ENCODE results near the gene HDAC4.

HDAC4 gene

DNA sequence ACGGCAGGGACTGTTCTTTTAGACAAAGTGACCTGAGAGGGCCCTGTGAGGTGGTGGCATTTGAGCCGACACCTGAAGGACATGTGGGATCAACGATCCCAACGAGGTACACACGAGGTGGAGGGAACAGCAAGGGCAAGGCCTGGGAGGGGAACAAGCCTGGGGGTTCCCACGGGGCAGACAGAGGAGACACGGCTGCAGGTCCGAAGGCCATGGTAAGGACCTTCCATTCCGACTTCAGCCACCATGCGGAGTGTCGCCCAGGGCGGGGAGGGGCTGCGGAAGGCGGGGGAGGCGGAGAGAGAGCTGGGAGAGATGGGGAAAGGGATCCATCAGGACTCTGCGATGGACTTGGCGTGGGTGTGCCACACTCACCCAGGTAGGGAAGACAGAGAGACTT is 151.8 kb downstream of the HDAC4 start:
- H3K9me2 ChIP-seq (ENCODE audit: low read depth, low read length), result no peaks in the 10 kb centered on the region
- peaks cover 11% of the 10 kb centered on the region for H3K4me1 ChIP-seq (ENCODE audit: insufficient read depth, low read length, severe bottlenecking)
- no peaks in the 10 kb centered on the region for H3F3A ChIP-seq (ENCODE audit: insufficient read depth, low read length)
- no peaks in the 10 kb centered on the region for H3K36me3 ChIP-seq (ENCODE audit: insufficient read depth, low read length)
- no peak overlapping the region for H3K4me3 ChIP-seq (ENCODE audit: low read depth, low read length, poor library complexity, severe bottlenecking)
- H3K79me2 ChIP-seq (ENCODE audit: insufficient read depth, low read length), result no peaks in the 10 kb centered on the region
- TF ChIP-seq, protein P1, sequence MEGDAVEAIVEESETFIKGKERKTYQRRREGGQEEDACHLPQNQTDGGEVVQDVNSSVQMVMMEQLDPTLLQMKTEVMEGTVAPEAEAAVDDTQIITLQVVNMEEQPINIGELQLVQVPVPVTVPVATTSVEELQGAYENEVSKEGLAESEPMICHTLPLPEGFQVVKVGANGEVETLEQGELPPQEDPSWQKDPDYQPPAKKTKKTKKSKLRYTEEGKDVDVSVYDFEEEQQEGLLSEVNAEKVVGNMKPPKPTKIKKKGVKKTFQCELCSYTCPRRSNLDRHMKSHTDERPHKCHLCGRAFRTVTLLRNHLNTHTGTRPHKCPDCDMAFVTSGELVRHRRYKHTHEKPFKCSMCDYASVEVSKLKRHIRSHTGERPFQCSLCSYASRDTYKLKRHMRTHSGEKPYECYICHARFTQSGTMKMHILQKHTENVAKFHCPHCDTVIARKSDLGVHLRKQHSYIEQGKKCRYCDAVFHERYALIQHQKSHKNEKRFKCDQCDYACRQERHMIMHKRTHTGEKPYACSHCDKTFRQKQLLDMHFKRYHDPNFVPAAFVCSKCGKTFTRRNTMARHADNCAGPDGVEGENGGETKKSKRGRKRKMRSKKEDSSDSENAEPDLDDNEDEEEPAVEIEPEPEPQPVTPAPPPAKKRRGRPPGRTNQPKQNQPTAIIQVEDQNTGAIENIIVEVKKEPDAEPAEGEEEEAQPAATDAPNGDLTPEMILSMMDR (IDR thresholded peaks at IDR 0.05; ENCODE audit: low read length), result no peak
- TF ChIP-seq EZH2 (IDR thresholded peaks at IDR 0.05; ENCODE audit: borderline replicate concordance, low read length), result no peak
- H3K9me3 ChIP-seq (ENCODE audit: low read length), result no peaks in the 10 kb centered on the region
- H3K9ac ChIP-seq (ENCODE audit: low read length), result no peak overlapping the region
- no peak overlapping the region for H3K27ac ChIP-seq (ENCODE audit: low read depth, low read length, poor library complexity, severe bottlenecking)
- no peaks in the 10 kb centered on the region for H4K20me1 ChIP-seq (ENCODE audit: insufficient read depth, low read length)
- no peak overlapping the region for H2AFZ ChIP-seq (ENCODE audit: low read length)
- no peak overlapping the region for H3K4me2 ChIP-seq (ENCODE audit: low read length)
- H3K27me3 ChIP-seq (ENCODE audit: insufficient read depth, low read length), result 0 out of 2 replicates have a peak, but pooled peaks cover 3% of the 10 kb centered on the region

GRCh38 chr2:239247401-239248245 is 153.2 kb downstream of the HDAC4 start:
- no peaks in the 10 kb centered on the region for H3K79me2 ChIP-seq (ENCODE audit: insufficient read depth, low read length)
- H3K4me3 ChIP-seq (ENCODE audit: low read depth, low read length, poor library complexity, severe bottlenecking), result no peak overlapping the region
- no peaks in the 10 kb centered on the region for H3K9me2 ChIP-seq (ENCODE audit: low read depth, low read length)
- TF ChIP-seq, protein P1 (IDR thresholded peaks at IDR 0.05; ENCODE audit: low read length), result no peak
- no peak for TF ChIP-seq EZH2 (IDR thresholded peaks at IDR 0.05; ENCODE audit: borderline replicate concordance, low read length)
- no peaks in the 10 kb centered on the region for H3K4me1 ChIP-seq (ENCODE audit: insufficient read depth, low read length, severe bottlenecking)
- no peak overlapping the region for H3K9ac ChIP-seq (ENCODE audit: low read length)
- no peaks in the 10 kb centered on the region for H3F3A ChIP-seq (ENCODE audit: insufficient read depth, low read length)
- H3K27ac ChIP-seq (ENCODE audit: low read depth, low read length, poor library complexity, severe bottlenecking), result no peak overlapping the region
- no peak overlapping the region for H3K4me2 ChIP-seq (ENCODE audit: low read length)
- H3K9me3 ChIP-seq (ENCODE audit: low read length), result no peaks in the 10 kb centered on the region
- H2AFZ ChIP-seq (ENCODE audit: low read length), result no peak overlapping the region
- H3K27me3 ChIP-seq (ENCODE audit: insufficient read depth, low read length), result 0 out of 2 replicates have a peak, but pooled peaks cover 6% of the 10 kb centered on the region
- H3K36me3 ChIP-seq (ENCODE audit: insufficient read depth, low read length), result no peaks in the 10 kb centered on the region
- H4K20me1 ChIP-seq (ENCODE audit: insufficient read depth, low read length), result no peaks in the 10 kb centered on the region

DNA sequence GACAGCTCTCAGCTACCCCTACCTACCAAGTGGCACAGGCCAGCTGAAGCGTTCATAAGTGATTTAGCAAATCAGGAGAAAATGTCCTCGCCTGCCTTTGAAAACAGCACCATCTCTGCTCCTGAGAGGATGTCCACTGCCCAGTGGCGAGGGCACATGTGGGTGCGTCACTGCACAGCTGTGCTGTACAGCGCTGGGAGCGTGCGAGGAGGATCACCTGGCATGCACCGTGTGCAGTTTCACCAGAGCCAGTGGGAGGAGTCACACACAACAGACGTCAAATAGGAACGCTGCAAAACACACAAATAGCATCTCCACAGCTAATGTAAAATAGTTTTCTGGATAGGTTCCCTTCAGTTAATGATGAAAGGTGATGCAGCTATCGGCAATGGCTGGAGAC is 154.1 kb downstream of the HDAC4 start:
- H3K27ac ChIP-seq (ENCODE audit: low read depth, low read length, poor library complexity, severe bottlenecking), result no peak overlapping the region
- TF ChIP-seq, protein P1 (IDR thresholded peaks at IDR 0.05; ENCODE audit: low read length), result no peak
- TF ChIP-seq EZH2 (IDR thresholded peaks at IDR 0.05; ENCODE audit: borderline replicate concordance, low read length), result no peak
- H3K9me3 ChIP-seq (ENCODE audit: low read length), result no peaks in the 10 kb centered on the region
- H3F3A ChIP-seq (ENCODE audit: insufficient read depth, low read length), result no peaks in the 10 kb centered on the region
- H4K20me1 ChIP-seq (ENCODE audit: insufficient read depth, low read length), result no peaks in the 10 kb centered on the region
- H3K9me2 ChIP-seq (ENCODE audit: low read depth, low read length), result no peaks in the 10 kb centered on the region
- H3K9ac ChIP-seq (ENCODE audit: low read length), result no peak overlapping the region
- no peaks in the 10 kb centered on the region for H3K4me1 ChIP-seq (ENCODE audit: insufficient read depth, low read length, severe bottlenecking)
- H3K4me3 ChIP-seq (ENCODE audit: low read depth, low read length, poor library complexity, severe bottlenecking), result no peak overlapping the region
- H3K36me3 ChIP-seq (ENCODE audit: insufficient read depth, low read length), result no peaks in the 10 kb centered on the region
- H3K27me3 ChIP-seq (ENCODE audit: insufficient read depth, low read length), result 0 out of 2 replicates have a peak, but pooled peaks cover 6% of the 10 kb centered on the region
- no peaks in the 10 kb centered on the region for H3K79me2 ChIP-seq (ENCODE audit: insufficient read depth, low read length)
- no peak overlapping the region for H2AFZ ChIP-seq (ENCODE audit: low read length)
- H3K4me2 ChIP-seq (ENCODE audit: low read length), result no peak overlapping the region
